ENCODE results near the gene CDK5RAP2.

- TF ChIP-seq CTCF (conservative IDR thresholded peaks at IDR 0.05 in 1 of 2, IDR thresholded peaks at IDR 0.05 in 1 of 2; ENCODE audit: low read depth in 1 of 2, low read length in 2 of 2) (no peak), EZH2 (IDR thresholded peaks at IDR 0.05; ENCODE audit: low read length, missing control alignments) (no peak)
These were observed 183.0 kb downstream of the CDK5RAP2 start for GRCh38 chr9:120396931-120397330.

All from fibroblast of lung (primary cell).